OCI-LY3 (cell line): Measurements from ENCODE around the gene EIF4B.

ENCODE experiments used
- CTCF ChIP-seq: fragments of 200-600, 300-600 bp; sonication (generic); IDR thresholded peaks from 2 replicates; pipeline ENCODE4 v1.5.1; 2014; ENCODE audit warnings: antibody characterized with exemption, low read length, low read depth
- EZH2phosphoT487 ChIP-seq: fragments of 200-600 bp; shearing (Covaris generic); IDR thresholded peaks from 2 replicates; pipeline ENCODE4 v1.6.1; 2018; ENCODE audit warnings: antibody characterized with exemption, mixed run types, low read depth

- TF ChIP-seq EZH2phosphoT487 (no peak), CTCF (no peak)
Observed at GRCh38 chr12:53005215-53005985, 856 bp upstream of the EIF4B start.
